Measurements from ENCODE around the gene SCO2.

The SCO2 gene

GRCh38 chr22:50476868-50477267 lies 48.5 kb downstream of the SCO2 start:
- no peak for DNase-seq (ENCODE audit: low read depth)

GRCh38 chr22:50475652-50476002 lies 49.8 kb downstream of the SCO2 start:
- no peak for DNase-seq (ENCODE audit: low read depth)

- DNase-seq (ENCODE audit: low read depth): peak; percentile 90
Observed at GRCh38 chr22:50474710-50475651, 50.4 kb downstream of the SCO2 start, which contains the start of gene SBF1. Gene SBF1, minus strand, starts transcription at chr22:50475035. Its CDS starts 195 bp downstream, at chr22:50474840.

GRCh38 chr22:50473855-50474671 lies 51.3 kb downstream of the SCO2 start:
- DNase-seq (ENCODE audit: low read depth): no peak
